Neutrophil (primary cell): ENCODE results near the gene COL5A2.

Experiments used
- H3K27ac ChIP-seq: fragments of 200-600 bp; sonication (generic); 2 replicates; pipeline ENCODE4 v1.5.1; 2016; ENCODE audit warnings: mild to moderate bottlenecking, moderate library complexity
- H3K27me3 ChIP-seq: fragments of 200-600 bp; sonication (generic); 2 replicates; pipeline ENCODE4 v1.6.0; 2016; ENCODE audit warnings: mild to moderate bottlenecking
- H3K36me3 ChIP-seq: fragments of 200-600 bp; sonication (generic); 2 replicates; pipeline ENCODE4 v1.5.1; 2017
- H3K4me1 ChIP-seq, 2 experiments: fragments of 200-600 bp in 1 of 2; sonication (generic) in 1 of 2; 1 replicate in 1 of 2; 2 replicates in 1 of 2; pipeline versions ENCODE4 v1.5.1 to v1.6.1; 2013 to 2016; ENCODE audit warnings: low read depth in 1 of 2, low read length in 1 of 2, mild to moderate bottlenecking in 1 of 2, moderate library complexity in 1 of 2; ENCODE audit not compliant: control insufficient read depth in 1 of 2, insufficient read depth in 1 of 2
- H3K4me3 ChIP-seq, 2 experiments: fragments of 200-600 bp in 1 of 2; sonication (generic) in 1 of 2; 1 replicate in 1 of 2; 2 replicates in 1 of 2; pipeline ENCODE4 v1.5.1; 2013 to 2016; ENCODE audit warnings: low read depth in 1 of 2, low read length in 1 of 2, mild to moderate bottlenecking in 1 of 2, moderate library complexity in 1 of 2
- H3K9me3 ChIP-seq: fragments of 200-600 bp; sonication (generic); 2 replicates; pipeline ENCODE4 v1.5.1; 2016
- TF ChIP-seq, protein P1 (sequence below): fragments of 200-600 bp; sonication (generic); IDR thresholded peaks from 2 replicates; pipeline ENCODE4 v1.5.1; 2016; ENCODE audit warnings: antibody characterized with exemption

COL5A2 gene

GRCh38 chr2:189163889-189164288, 15.7 kb downstream of the COL5A2 start:
- Histone ChIP-seq H3K4me3 (no peak overlapping the region), H3K27me3 (no peaks in the 10 kb centered on the region), H3K9me3 (no peaks in the 10 kb centered on the region), H3K36me3 (no peaks in the 10 kb centered on the region), H3K27ac (no peak overlapping the region), H3K4me1 (no peaks in the 10 kb centered on the region)
- TF ChIP-seq, protein P1, sequence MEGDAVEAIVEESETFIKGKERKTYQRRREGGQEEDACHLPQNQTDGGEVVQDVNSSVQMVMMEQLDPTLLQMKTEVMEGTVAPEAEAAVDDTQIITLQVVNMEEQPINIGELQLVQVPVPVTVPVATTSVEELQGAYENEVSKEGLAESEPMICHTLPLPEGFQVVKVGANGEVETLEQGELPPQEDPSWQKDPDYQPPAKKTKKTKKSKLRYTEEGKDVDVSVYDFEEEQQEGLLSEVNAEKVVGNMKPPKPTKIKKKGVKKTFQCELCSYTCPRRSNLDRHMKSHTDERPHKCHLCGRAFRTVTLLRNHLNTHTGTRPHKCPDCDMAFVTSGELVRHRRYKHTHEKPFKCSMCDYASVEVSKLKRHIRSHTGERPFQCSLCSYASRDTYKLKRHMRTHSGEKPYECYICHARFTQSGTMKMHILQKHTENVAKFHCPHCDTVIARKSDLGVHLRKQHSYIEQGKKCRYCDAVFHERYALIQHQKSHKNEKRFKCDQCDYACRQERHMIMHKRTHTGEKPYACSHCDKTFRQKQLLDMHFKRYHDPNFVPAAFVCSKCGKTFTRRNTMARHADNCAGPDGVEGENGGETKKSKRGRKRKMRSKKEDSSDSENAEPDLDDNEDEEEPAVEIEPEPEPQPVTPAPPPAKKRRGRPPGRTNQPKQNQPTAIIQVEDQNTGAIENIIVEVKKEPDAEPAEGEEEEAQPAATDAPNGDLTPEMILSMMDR = no peak

- H3K36me3 ChIP-seq = no peaks in the 10 kb centered on the region
- H3K9me3 ChIP-seq = no peaks in the 10 kb centered on the region
- TF ChIP-seq, protein P1 = no peak
- H3K4me3 ChIP-seq = no peak overlapping the region
- no peaks in the 10 kb centered on the region for H3K4me1 ChIP-seq
- H3K27ac ChIP-seq = no peak overlapping the region
- no peaks in the 10 kb centered on the region for H3K27me3 ChIP-seq
Observed at GRCh38 chr2:189162566-189162965, 17.0 kb downstream of the COL5A2 start.

GRCh38 chr2:189161894-189162293, 17.7 kb downstream of the COL5A2 start:
- Histone ChIP-seq H3K4me3 (no peak overlapping the region), H3K36me3 (no peaks in the 10 kb centered on the region), H3K27me3 (no peaks in the 10 kb centered on the region), H3K9me3 (no peaks in the 10 kb centered on the region), H3K4me1 (no peaks in the 10 kb centered on the region), H3K27ac (no peak overlapping the region)
- TF ChIP-seq, protein P1 = no peak

- Histone ChIP-seq H3K36me3 (no peaks in the 10 kb centered on the region), H3K27ac (no peak overlapping the region), H3K4me3 (no peak overlapping the region), H3K9me3 (no peaks in the 10 kb centered on the region), H3K27me3 (no peaks in the 10 kb centered on the region), H3K4me1 (no peaks in the 10 kb centered on the region)
- TF ChIP-seq, protein P1 = no peak
Observed at GRCh38 chr2:189159717-189160116, 19.8 kb downstream of the COL5A2 start.

DNA sequence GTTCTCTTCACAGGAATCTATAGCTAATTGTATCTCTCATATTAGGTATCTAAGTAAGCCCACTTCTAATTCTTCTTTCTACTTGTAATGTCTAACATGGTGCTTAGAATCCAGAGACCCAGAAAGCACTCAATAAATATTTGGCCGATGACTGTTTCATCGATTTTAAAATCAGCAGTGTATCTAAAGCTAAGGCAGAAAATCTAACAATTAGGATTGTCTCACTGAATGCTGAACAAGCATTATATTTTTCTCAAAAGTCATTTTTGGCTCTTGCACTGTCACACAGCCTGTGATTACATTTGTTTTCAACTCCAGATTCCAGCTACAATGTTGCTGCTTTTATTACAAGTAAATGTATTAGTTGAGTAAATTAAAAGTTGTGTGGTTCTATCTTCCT, 20.3 kb downstream of the COL5A2 start:
- Histone ChIP-seq H3K4me3 (no peak overlapping the region), H3K36me3 (no peaks in the 10 kb centered on the region), H3K9me3 (no peaks in the 10 kb centered on the region), H3K4me1 (no peaks in the 10 kb centered on the region), H3K27me3 (no peaks in the 10 kb centered on the region), H3K27ac (no peak overlapping the region)
- TF ChIP-seq, protein P1 = no peak

GRCh38 chr2:189157939-189158338, 21.6 kb downstream of the COL5A2 start:
- Histone ChIP-seq H3K9me3 (no peaks in the 10 kb centered on the region), H3K27ac (no peak overlapping the region), H3K36me3 (no peaks in the 10 kb centered on the region), H3K4me1 (no peaks in the 10 kb centered on the region), H3K4me3 (no peak overlapping the region), H3K27me3 (no peaks in the 10 kb centered on the region)
- TF ChIP-seq, protein P1 = no peak
